Transverse colon (tissue), 4 donors: ENCODE measurements around the gene GSAP. TPM values are rescaled to one million over a fixed set of nuclear protein-coding genes. Genes with fewer than 3 reads are reported as not detected.
"Not testable (repeated sequence)": the region's sequence is repeated elsewhere in the genome, so short reads cannot be mapped to it uniquely, and the experiment has no call there.

Experiments
- DNase-seq: peaks from one replicate; pipeline ENCODE4 v3.0.0-alpha.2; 2019
- H3K27ac ChIP-seq, 4 donors: fragments of 200-600 bp; sonication (generic); 2 replicates each; pipeline ENCODE4 v1.5.1; 2016 to 2018; ENCODE audit warnings: inconsistent platforms in 4 of 4
- H3K27me3 ChIP-seq: fragments of 200-600 bp; sonication (generic); 2 replicates; pipeline ENCODE4 v1.5.1; 2017; ENCODE audit warnings: inconsistent platforms
- H3K36me3 ChIP-seq, 4 donors: fragments of 200-600 bp; sonication (generic); 2 replicates each; pipeline ENCODE4 v1.5.1; 2017 to 2019; ENCODE audit warnings: inconsistent platforms in 4 of 4
- H3K4me1 ChIP-seq, 4 donors: fragments of 200-600 bp; sonication (generic); 2 replicates each; pipeline ENCODE4 v1.5.1; 2017 to 2020; ENCODE audit warnings: inconsistent platforms in 4 of 4
- H3K4me3 ChIP-seq, 4 donors: fragments of 200-600 bp; sonication (generic); 1 replicate in 1 of 4; 2 replicates in 3 of 4; pipeline versions ENCODE4 v1.5.1 to v1.6.1; 2017 to 2019; ENCODE audit warnings: inconsistent platforms in 4 of 4
- H3K9me3 ChIP-seq, 2 donors: fragments of 200-600 bp; sonication (generic); 2 replicates each; pipeline ENCODE4 v1.5.1; 2017 to 2019; ENCODE audit warnings: inconsistent platforms in 2 of 2
- EP300 ChIP-seq: sonication (generic); formaldehyde crosslinking; IDR thresholded peaks from one replicate; pipeline ENCODE4 v1.6.1; 2017; ENCODE audit warnings: antibody characterized with exemption, low read depth
- POLR2A ChIP-seq: fragments of 450-650 bp; IDR thresholded peaks from one replicate; pipeline ENCODE4 v1.6.1; 2016; ENCODE audit warnings: antibody characterized with exemption, mild to moderate bottlenecking, moderate library complexity
- POLR2AphosphoS5 ChIP-seq, 3 donors: sonication (generic); formaldehyde crosslinking; IDR thresholded peaks; one replicate each; pipeline ENCODE4 v1.6.1; 2016; ENCODE audit warnings: antibody characterized with exemption in 3 of 3
- WGBS, 2 donors: methylation state at CpG; one replicate each; pipeline ENCODE4 v1.1.5; 2018; ENCODE audit warnings: low coverage in 1 of 2; 5-methylcytosine and 5-hydroxymethylcytosine counted together
- in situ Hi-C, 4 donors: fragments of 200-750 bp; cut with MboI; loops; one replicate each; pipeline versions ENCODE4 v1.15.0 to v1.15.1; 2017; ENCODE audit warnings: low sequenced_read_pairs in 3 of 4, low pct_ligation_motif_present in 1 of 4, low pct_unique_long_range_greater_than_20kb in 1 of 4
- intact Hi-C: fragments of 100-400 bp; cut with DNase I; formaldehyde crosslinking; loops from one replicate; pipeline ENCODE4 v1.15.1; 2023; ENCODE audit warnings: low total_unique reads
- total RNA-seq, 4 donors: library from RNA; depleted of rRNA; stranded (reverse); fragments of >200 nt; gene quantifications; one replicate each; pipeline ENCODE4 v1.1.0, GENCODE V29; 2016
- TF ChIP-seq, protein P1 (sequence below), 5 experiments: fragments of 200-600 bp in 3 of 5; fragments of 450-650 bp in 2 of 5; sonication (generic) in 3 of 5; IDR thresholded peaks; 1 replicate in 2 of 5; 2 replicates in 3 of 5; pipeline ENCODE4 v1.5.1; 2016 to 2017; ENCODE audit warnings: antibody characterized with exemption in 5 of 5, inconsistent platforms in 3 of 5, mild to moderate bottlenecking in 2 of 5, moderate library complexity in 1 of 5

GSAP gene
- total RNA-seq, 4 donors from 2014 or later: 5.0 to 25.2 (median 15.5) TPM

DNA sequence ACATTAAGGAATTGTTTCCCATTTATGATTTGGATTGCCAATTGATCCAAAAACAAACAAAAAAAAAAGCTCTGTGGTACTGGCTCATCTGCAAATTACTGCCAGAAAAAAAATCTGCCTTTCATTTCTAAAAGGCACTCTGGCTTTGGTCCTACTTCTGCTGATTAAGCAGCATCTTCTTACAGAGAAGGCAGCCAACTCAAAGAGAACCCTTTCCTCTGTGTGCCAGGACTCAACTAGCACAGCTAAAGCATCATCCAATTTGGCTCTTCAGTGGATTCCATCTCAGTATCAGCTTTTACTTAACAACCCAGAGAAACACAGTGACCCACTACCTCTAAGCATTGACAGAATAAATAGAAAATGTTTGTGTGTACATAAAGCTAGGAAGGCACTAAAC lies 80.6 kb downstream of the GSAP start:
- in situ Hi-C loops: no loop called here
- DNase-seq: no peak
- Histone ChIP-seq H3K4me1 (peaks cover 0 to 50% (median 16%) of the 10 kb centered on the region in 4 donors), H3K4me3 (no peak overlapping the region), H3K36me3 (no peaks in the 10 kb centered on the region), H3K27ac (no peak overlapping the region), H3K27me3 (no peaks in the 10 kb centered on the region), H3K9me3 (no peaks in the 10 kb centered on the region)
- no peak for TF ChIP-seq POLR2AphosphoS5 (IDR thresholded peaks at IDR 0.05)
- TF ChIP-seq, protein P1, sequence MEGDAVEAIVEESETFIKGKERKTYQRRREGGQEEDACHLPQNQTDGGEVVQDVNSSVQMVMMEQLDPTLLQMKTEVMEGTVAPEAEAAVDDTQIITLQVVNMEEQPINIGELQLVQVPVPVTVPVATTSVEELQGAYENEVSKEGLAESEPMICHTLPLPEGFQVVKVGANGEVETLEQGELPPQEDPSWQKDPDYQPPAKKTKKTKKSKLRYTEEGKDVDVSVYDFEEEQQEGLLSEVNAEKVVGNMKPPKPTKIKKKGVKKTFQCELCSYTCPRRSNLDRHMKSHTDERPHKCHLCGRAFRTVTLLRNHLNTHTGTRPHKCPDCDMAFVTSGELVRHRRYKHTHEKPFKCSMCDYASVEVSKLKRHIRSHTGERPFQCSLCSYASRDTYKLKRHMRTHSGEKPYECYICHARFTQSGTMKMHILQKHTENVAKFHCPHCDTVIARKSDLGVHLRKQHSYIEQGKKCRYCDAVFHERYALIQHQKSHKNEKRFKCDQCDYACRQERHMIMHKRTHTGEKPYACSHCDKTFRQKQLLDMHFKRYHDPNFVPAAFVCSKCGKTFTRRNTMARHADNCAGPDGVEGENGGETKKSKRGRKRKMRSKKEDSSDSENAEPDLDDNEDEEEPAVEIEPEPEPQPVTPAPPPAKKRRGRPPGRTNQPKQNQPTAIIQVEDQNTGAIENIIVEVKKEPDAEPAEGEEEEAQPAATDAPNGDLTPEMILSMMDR (IDR thresholded peaks at IDR 0.05): no peak
- no peak for TF ChIP-seq POLR2A
- no peak for TF ChIP-seq EP300
- intact Hi-C loops: no loop called here

GRCh38 chr7:77334039-77334438 lies 82.1 kb downstream of the GSAP start:
- peaks cover 3 to 47% (median 14%) of the 10 kb centered on the region in 4 donors for H3K4me1 ChIP-seq
- DNase-seq, H3K27ac ChIP-seq, intact Hi-C loops, H3K36me3 ChIP-seq, in situ Hi-C loops, H3K27me3 ChIP-seq, H3K9me3 ChIP-seq, H3K4me3 ChIP-seq: not testable (repeated sequence)
- WGBS, 2 donors: 96% methylated on average over 2 of the region's 2 CpGs; no CpG with 5 or more reads in 1 of the 2 donors

GRCh38 chr7:77331938-77332695 lies 84.0 kb downstream of the GSAP start:
- H3K27ac ChIP-seq: no peak overlapping the region
- WGBS, 2 donors: 43 to 59% methylated on average over 2 to 3 of the region's 3 CpGs
- no peak overlapping the region for H3K4me3 ChIP-seq
- DNase-seq: peak; percentile 50
- H3K36me3 ChIP-seq: no peaks in the 10 kb centered on the region
- no peaks in the 10 kb centered on the region for H3K9me3 ChIP-seq
- TF ChIP-seq POLR2AphosphoS5 (IDR thresholded peaks at IDR 0.05) (peak in 1 of 3 donors; percentile 11), POLR2A (no peak)
- TF ChIP-seq, protein P1 (IDR thresholded peaks at IDR 0.05): peak; percentile 59 to 80 (median 60)
- peaks cover 12 to 50% (median 21%) of the 10 kb centered on the region in 4 donors for H3K4me1 ChIP-seq
- intact Hi-C loops: no loop called here
- H3K27me3 ChIP-seq: no peaks in the 10 kb centered on the region
- in situ Hi-C loops: no loop called here

DNA sequence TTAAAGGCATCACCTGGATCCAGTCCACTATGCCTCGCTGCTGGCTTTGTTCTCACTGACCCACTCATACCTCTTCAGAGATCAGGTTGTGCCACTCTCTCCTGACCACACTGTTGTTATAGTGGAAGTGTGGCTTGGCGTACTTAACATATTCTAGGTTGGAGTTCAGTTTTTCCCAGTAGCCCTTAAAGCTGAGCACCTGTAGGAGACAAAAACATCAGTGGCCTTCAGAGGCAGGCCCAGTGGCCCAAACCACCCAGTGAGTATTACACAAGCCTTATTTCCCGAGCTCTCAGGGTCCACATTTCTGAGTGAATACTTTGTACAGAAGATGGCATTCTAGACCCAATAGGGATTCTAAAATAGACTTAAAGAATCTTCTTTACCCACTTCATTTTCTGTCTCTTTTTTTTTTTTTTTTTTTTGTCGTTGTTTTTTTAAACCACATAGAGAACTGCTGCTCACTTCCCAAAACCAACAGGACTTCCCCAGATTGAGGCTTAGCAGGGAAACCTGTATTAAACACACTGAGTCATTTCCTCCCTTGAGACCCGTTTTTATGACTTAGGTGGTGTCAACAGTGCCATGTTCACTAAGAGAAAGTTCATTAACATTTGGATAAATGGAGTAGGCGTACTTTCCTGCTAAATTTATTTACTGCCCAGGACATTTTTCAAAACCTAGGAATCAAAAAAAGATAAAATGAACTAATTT lies 85.8 kb downstream of the GSAP start:
- peaks cover 12 to 50% (median 24%) of the 10 kb centered on the region in 4 donors for H3K4me1 ChIP-seq
- DNase-seq: no peak
- H3K27ac ChIP-seq: peak overlapping the region; percentile 18 to 64 (median 40)
- intact Hi-C loops (no loop called here), in situ Hi-C loops (no loop called here)
- no peak overlapping the region for H3K4me3 ChIP-seq
- no peaks in the 10 kb centered on the region for H3K27me3 ChIP-seq
- H3K9me3 ChIP-seq: no peaks in the 10 kb centered on the region
- H3K36me3 ChIP-seq: no peaks in the 10 kb centered on the region
- TF ChIP-seq EP300 (peak; percentile 29), POLR2AphosphoS5 (IDR thresholded peaks at IDR 0.05) (no peak), POLR2A (no peak)
- 63 to 71% methylated on average over 5 to 6 of the region's 6 CpGs for WGBS, 2 donors

GRCh38 chr7:77329466-77330168 lies 86.5 kb downstream of the GSAP start:
- TF ChIP-seq EP300 (no peak), POLR2AphosphoS5 (IDR thresholded peaks at IDR 0.05) (no peak), POLR2A (no peak)
- TF ChIP-seq, protein P1 (IDR thresholded peaks at IDR 0.05): no peak
- WGBS, 2 donors: 86 to 91% methylated on average over 4 of the region's 4 CpGs
- Histone ChIP-seq H3K4me1 (peaks cover 12 to 47% (median 24%) of the 10 kb centered on the region in 4 donors), H3K36me3 (no peaks in the 10 kb centered on the region), H3K4me3 (no peak overlapping the region), H3K27me3 (no peaks in the 10 kb centered on the region), H3K9me3 (no peaks in the 10 kb centered on the region), H3K27ac (peak overlapping the region; percentile 48 to 65 (median 64))
- intact Hi-C loops: no loop called here
- in situ Hi-C loops: no loop called here
- no peak for DNase-seq
